Right renal pelvis (tissue), 4 donors: ENCODE measurements around the gene UQCC2. TPM values are rescaled to one million over a fixed set of nuclear protein-coding genes. Genes with fewer than 3 reads are reported as not detected.

Source experiments
- DNase-seq, 4 donors: peaks; one replicate each; pipeline ENCODE4 v3.0.0-alpha.2; 2013; ENCODE audit warnings: low read depth in 4 of 4, low spot score in 3 of 4, missing footprints in 1 of 4
- polyA plus RNA-seq, 4 donors: library from polyadenylated mRNA; unstranded; fragments of 120-200 nt; gene quantifications; one replicate each; pipeline ENCODE4 v1.2.1, GENCODE V29; 2013; ENCODE audit not compliant: insufficient read length in 4 of 4

UQCC2 gene
- polyA plus RNA-seq, 4 donors: 52.6 to 77.6 (median 64.5) TPM

GRCh38 chr6:33693186-33694105, 18.1 kb downstream of the UQCC2 start:
- DNase-seq: no peak

DNA sequence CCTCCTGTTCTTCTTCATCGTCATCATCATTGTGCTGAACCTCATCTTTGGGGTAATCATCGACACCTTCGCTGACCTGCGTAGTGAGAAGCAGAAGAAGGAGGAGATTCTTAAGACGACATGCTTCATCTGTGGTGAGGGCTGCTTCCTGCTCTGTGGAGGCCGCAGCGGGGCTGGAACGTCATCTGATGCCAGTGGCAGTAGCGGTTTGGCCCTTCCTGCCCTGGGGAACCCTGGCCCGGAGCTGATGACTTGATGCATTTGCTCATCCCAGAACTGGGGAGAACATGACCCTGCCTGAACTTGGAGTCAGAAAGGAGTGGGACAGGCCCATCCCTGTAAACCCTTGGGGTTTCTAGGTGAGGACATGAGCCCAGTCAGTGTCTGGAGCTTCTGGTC, 18.7 kb downstream of the UQCC2 start:
- no peak for DNase-seq

DNA sequence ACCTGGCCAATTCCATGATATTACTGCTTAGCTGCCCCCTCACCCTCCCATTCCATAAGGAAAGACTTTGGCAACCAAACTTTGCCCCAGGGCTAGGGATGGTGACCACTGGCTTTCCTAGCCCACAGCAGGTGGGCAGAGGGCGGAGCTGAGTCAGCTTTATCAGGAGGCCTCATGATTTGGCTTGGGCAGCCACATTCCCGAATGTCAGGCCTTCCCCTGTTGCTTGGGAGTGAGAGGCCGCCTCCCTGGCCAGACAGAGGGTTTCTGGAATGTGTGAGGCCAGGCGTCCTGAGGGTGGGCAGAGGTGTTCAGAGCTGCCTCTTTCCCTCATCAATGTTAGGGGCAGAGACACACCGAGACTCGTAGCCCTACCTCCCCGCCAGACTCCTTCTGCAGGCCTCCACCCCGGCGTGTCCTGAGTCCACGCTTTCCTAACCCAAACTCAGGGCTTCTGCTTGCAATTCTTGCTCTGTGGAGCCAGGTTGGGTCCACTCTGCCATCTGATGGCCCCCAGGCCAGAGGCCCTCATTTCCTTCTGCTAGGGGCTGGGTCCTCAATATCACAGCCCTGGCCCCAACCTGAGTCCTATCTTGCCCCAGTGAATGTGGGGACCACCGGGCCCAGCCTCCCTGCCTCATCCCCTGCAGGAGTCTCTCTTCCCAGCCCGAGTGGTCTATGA, 19.3 kb downstream of the UQCC2 start:
- DNase-seq: no peak

- no peak for DNase-seq
Observed at GRCh38 chr6:33691456-33692077, 19.9 kb downstream of the UQCC2 start.

DNA sequence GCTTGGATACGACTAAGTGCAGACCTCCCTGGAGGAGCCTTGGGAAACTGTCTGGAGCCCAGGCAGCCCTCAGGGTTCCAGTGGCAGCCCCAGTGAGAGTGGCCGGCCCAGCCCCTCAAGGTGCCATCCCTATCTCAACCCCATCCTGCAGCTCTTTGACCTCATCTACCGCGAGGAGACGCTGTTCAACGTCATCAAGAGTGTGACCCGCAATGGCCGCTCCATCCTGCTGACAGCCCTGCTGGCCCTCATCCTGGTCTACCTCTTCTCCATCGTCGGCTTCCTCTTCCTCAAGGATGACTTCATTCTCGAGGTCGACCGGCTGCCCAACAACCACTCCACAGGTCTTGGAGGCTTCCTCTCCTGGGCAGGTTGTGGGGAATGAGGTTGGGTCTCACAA, 20.7 kb downstream of the UQCC2 start:
- DNase-seq: no peak

DNA sequence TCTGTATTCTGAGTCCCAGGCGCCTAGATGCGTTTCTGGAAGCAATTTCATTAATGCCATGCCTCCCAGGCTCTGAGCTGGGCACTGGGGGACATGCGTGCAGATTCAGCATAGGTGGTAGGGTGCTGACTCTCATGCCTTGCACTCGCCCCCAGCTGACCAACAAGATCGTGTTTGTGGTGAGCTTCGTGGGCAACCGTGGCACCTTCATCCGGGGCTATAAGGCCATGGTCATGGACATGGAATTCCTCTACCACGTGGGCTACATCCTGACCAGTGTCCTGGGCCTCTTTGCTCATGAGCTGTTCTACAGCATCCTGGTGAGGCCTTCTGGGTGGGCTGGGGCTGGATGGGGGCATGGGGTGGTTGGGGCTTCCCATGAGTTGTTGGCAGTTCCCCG, 21.6 kb downstream of the UQCC2 start:
- no peak for DNase-seq

DNA sequence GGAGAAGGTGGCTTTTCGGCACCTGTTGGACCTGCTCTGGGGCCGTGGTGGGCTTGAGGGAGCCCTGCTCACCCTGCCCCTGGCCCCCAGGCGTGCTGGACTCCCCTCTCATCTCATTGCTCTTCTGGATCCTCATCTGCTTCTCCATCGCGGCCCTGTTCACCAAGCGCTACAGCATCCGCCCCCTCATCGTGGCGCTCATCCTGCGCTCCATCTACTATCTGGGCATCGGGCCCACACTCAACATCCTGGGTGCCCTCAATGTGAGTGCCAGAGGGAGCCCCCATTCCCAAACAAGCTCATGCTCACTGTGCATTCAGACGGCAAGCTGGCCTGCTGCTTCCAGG, 22.4 kb downstream of the UQCC2 start:
- DNase-seq: no peak

DNA sequence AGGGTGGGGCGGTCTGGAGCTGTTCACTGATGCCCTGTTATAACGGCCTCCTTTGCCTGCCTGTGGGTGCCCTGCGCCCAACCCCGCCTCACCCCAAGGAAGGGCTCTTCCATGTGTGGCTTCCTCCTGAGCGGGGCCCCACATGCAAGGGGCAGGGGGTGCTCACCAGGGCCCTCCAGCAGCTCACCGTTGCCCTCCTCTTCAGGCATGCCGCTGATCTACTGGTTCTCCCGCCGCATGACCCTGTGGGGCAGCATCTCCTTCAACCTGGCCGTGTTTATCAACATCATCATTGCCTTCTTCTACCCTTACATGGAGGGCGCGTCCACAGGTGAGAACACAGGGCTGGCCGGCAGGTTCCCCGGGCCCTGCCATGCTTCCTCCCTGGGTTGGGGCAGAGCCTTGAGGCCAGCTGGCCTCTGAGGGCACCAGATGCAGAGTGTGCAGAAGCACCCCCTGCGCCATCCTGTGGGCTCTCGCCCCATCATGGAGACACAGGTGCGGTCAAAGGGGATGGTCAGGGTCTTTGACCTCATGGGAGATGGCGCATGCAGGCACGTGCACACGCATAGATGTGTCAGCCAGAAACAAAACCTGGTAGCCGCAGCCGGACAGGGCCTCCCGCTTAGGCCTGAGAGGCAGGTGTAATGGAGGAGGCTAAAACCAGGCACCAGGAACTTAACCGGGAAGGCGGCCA, 22.9 kb downstream of the UQCC2 start:
- DNase-seq: no peak

- DNase-seq: no peak
Observed at GRCh38 chr6:33688006-33688405, 23.5 kb downstream of the UQCC2 start.

GRCh38 chr6:33686981-33687975, 24.2 kb downstream of the UQCC2 start:
- DNase-seq: no peak

GRCh38 chr6:33686225-33686924, 25.1 kb downstream of the UQCC2 start:
- no peak for DNase-seq

GRCh38 chr6:33685411-33686224, 25.9 kb downstream of the UQCC2 start:
- no peak for DNase-seq

GRCh38 chr6:33684983-33685382, 26.5 kb downstream of the UQCC2 start:
- DNase-seq: no peak

DNA sequence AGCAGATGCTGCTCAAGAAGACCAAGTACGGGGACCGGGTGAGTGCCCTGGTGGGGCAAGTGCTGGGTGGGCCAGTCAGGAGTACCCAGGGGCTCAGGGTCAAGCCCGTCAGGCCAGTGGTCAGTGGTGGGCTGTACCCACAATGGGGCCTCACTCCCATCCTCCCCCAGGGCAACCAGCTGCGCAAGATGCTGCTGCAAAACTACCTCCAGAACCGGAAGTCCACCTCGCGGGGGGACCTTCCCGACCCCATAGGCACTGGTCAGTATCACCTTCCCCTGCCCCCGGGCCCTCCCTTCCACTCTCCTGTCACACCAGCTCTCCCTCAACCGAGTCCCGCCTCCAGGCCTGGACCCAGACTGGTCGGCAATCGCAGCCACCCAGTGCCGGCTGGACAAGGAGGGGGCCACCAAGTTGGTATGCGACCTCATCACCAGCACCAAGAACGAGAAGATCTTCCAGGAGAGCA, 27.0 kb downstream of the UQCC2 start:
- DNase-seq: no peak

DNA sequence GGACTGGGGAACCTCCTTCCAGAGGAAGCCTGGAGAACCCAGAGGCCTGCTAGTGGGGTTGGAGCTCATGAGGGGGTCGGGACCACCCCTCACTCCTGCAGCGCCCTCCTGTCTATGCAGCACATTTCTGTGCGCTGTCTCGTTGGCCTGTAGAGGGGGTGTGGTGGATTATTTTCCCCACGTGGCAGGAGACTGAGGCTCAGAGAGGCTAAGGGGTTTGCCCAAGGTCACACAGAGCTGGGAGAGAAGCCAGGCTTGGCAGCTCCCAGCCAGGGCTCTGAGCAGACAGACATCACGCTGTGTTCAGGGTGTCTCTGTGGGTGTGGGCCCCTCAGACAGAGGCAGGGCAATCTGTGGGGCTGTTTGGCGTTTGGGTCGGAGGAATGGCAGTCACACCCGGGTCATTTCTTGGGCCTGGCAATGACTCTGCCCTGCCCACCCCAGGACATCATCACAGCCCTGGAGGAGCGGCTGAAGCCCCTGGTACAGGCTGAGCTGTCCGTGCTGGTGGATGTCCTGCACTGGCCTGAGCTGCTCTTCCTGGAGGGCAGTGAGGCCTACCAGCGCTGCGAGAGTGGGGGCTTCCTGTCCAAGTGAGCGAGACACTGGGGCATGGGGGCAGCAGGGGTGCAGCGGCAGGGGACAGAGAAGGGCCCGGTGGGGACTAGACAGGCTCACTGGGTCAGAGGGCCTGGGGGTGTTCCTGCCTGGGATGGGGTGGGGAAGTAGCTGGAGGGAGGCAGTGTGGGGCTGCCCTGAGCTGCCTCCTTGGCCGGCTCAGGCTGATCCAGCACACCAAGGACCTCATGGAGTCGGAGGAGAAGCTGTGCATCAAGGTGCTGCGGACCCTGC, 27.7 kb downstream of the UQCC2 start:
- no peak for DNase-seq

- DNase-seq: no peak
Observed at GRCh38 chr6:33683051-33683571, 28.4 kb downstream of the UQCC2 start.

GRCh38 chr6:33682341-33682740, 29.2 kb downstream of the UQCC2 start:
- no peak for DNase-seq
